ENCODE measurements around the gene NUMA1.

NUMA1 gene

DNA sequence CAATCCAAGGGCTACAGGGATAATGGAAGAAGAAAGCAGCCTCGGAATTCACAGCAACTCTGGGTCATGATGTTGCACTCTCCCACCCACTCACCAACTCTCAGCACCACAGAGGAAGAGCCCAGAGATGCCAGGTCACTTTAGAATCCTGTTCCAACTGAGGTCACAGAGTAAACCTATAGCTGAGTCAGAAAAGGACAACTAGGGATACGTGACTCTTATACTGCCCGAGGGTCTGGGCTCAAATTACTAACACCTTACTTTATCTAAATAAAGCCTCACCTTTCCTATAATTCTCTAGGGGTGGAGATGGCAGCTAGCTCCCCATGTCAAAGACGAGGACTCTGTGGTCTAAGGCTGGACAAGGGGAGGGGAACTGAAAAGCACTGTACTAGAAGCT, 57.0 kb downstream of the NUMA1 start:
- no peak for DNase-seq (ENCODE audit: low spot score)

DNA sequence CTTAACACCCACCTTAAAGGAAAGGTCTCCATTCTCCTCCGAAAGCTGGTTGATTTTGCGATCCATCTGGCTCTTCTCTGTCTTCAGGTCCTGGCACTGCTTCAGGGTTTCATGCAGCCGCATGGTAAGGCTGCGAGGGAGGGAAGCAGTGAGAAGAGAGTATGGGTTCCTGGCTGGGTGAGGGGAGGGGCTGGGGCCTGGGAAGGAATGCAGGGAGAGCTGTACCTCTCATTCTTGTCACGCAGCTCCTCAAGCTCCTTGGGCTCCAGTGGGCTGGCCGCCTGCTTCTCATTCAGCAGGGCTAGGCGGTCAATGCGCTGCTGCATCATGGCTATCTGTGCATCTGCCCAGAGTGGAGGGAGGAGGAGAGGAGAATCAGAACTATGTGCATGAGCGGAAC, 62.2 kb downstream of the NUMA1 start:
- no peak for DNase-seq (ENCODE audit: low spot score)

DNA sequence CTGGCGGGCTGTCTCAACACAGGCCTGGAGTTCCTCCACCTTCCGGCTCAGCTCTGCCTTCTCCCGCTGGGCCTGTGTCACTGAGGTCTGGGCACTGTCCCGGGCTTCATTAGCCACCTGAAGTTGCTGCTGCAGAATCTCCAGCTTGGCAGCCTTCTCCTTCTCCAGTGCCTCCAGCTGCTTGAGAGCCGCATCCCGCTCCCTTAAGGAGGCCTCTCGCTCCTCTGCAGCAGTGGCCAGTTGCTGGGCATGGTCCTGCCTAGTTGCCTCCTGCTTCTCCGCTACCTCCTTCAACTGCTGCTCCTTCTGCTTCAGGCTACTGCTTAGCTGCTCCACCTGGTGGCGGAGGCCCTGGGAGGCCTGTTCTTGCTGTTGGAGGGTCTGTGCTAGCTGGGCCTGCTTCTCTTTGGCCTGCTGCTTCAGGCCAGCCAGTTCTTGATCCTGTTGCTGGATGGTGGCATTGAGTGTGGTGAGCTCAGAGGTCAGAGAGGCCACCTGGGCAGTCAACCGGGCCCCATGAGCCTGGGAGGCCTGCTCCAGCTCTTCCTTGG, 64.8 kb downstream of the NUMA1 start:
- peak; percentile 40 for DNase-seq (ENCODE audit: low spot score)

DNA sequence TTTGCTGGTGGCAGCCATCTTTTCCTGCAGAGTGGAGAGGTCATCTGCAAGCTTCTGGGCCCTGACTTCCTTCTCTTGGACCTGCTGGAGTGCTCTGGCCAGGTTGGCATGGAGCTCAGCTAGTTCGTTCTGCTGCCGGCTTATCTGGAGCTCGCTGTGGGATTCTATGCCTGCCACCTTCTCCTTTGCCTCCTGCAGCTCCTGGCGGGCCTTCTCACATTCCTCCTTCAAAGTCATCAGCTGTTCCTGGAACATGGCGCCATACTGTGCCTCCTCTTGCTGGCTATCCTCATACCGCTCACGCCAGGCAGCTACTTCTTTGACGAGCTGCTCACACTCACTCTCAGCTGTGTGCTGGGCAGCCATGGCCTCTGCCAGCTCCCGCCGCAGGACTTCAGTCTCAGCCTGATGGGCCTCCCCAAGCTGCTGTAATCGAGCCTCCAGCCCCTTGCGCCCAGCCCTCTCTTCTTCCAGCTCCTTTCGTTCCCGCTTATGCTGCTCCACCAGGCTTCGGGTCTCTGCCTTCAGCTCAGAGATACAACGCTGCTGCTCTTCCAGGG, 65.5 kb downstream of the NUMA1 start:
- DNase-seq (ENCODE audit: low spot score): no peak

DNA sequence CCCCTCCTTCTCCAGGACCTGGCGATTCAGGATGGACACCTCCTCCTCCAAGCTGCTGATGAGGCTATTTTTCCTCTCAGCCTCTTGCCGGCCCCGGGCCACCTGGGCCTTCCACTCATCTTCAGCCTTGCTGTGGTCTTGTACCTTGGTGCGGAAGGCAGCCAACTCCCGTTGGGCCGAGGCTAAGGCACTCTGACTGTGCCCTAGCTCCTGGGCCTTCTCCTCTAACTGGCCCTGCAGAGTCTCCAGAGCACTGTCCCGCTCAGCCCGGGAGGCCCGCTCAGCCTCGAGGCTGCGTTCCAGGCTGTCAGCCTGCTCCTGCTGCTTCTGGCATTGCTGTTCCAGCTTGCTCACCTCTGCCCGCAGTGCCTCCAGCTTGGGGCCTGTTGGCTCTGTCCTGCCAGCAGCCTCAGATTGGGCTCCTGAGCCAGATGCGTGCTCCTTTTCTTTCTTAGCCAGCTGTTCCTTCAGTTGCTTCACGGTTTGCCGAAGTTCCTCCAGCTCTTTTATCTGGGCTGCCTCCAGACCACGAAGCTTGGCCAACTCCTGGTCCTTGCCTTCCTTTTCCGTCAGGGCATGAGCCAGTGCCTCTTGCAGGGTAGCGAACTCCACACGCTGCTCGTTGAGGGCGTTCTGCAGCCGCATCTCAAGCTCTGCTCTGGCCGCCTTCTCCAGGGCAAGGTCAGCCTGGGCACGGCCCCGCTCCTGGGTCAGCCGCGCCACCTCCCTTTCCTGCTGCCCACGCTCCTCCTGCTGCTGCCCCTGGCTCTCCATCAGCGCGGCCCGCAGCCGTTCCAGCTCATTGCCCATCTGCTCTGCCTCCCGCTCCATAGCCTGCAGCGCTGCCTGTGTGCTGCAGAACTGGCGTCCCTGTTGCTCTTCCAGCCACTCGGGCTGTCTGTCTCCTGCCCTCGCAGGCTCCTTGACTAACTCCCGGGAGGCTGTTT, 66.3 kb downstream of the NUMA1 start:
- DNase-seq (ENCODE audit: low spot score): no peak

DNA sequence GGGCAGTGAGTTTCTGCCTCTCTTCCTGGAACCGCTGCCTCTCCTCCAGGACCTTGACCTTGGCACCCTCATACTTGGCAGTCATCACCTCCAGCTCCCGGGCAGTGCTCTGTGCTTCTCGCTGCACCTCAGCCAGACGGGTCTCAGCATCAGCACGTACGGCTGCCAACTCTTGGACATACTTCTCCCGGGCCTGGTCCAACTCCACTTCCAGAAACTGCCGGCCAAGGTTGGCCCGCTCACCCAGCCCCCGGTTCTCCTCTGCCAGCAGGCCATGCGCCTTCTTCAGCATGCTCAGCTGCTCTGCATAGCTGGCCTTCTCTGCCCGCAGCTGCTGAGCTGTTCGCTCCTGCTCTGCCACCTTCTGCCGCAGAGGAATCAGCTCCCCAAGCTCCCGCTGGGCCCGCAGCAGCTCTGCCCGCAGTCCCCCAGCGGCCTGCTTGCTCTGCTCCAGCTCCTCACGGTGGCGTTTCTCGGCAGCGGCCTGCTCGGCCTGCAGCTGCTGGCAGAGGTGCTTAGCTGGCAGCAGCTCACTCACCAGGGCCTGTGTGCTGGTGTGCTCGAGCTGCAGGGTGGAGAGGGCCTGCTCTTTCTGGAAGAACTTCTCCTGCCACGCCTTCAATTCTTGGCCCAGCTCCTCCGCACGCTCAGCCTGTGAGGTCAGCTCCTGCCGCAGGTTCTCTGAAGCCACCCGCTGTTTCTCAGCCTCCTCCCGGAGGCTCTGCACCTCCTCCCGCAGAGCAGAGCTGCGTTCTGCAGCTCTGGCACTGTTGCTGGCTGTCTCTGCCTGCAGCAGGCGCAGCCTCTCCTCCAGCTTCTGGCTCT, 67.2 kb downstream of the NUMA1 start:
- no peak for DNase-seq (ENCODE audit: low spot score)

DNA sequence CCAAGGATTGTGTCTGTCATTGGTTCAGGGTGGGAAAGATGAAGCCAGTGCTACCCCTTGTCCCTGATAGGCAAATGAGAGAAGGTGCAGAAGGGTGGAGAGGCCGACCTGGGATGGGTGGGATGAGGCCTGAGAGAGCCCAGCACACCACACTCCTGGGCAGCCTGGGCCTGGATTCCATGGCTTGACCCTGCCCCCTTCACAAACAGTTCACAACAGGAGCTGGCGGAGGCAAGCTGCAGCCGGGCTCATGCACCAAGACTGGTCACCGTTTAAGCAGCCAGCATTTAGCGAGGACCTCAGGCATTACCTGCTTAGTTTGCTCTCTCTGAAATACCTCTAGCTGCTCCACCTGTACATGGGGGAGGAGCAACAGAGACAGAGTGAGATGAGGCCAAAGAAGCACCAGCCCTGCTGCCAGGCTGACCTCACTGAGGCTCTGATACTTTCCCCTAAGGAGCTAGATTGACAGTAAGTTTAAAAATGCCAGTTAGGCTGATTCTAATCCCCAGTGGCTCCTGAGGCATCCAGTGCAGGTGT, 68.2 kb downstream of the NUMA1 start:
- DNase-seq (ENCODE audit: low spot score): no peak

DNA sequence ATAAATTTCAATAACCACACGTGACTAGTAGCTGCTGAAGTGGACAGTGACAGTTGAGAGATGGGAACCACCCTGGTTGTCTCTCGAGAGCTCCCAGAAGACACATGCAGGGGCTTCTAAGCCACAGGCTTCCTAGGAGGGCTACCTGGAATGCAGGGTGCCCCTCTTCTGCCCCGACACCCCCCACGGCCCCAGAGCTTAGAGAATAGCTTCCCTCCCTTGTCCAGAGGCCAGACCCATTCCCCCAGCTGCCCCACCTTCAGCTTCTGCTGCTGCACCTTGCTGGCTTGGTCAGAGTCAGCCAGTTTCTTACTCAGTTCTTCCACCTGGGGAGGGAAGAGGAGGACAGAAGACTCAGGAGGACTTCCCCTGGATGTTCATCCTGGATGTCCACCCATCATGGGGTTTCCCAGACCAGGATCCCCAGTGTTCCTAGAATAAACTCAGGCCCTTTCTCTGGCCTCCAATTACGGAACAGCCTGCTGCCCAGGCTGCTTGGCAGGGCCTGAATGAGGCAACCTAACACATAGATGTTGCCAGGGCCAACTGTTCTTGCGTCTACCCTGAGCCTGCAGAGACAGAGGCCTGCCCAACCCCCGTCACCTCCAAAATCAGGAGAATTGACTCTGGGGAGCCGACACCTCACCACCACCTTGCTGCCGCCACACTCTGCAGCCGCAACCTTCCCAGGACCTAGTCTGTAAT, 69.7 kb downstream of the NUMA1 start:
- DNase-seq (ENCODE audit: low spot score): no peak

DNA sequence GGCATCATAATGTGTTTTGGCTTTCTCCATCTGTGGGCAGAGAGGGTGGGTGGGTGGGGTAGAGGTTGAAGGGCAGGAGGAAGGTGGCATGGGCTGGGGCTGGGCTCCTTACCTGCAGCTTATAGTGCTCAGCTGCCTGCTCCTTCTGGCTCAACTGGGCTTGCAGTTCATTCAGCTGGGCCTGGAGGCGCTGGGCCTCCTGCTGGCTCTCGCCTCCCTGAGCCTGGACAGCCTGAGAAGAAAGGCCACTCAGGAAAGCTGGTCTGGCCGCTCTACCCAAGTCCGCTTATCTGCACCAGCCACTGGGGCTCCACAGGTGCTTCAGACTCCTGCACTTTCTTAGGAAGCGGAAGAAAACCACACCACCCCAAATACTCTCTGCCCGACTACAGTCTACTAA, 71.2 kb downstream of the NUMA1 start:
- DNase-seq (ENCODE audit: low spot score): no peak

DNA sequence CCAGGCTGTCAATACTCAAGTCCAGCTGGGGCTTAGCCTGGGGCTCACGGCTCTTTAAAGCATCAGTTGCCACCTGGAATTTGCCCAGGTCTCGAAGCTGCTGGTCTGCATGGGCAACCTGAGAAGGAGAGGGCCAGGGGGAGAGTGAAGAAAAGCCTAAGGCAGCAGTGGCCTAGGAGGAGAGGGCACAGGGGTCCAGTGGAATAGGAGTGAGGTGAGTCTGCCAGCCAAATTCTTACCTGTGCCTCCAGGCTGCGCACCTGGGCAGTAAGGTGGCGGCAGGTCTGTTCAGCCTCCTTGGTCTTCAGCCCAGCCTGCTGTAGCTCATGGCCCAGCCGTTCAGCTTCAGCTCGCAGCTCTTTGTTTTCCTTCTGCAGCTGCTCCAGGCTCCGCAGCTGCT, 71.6 kb downstream of the NUMA1 start:
- no peak for DNase-seq (ENCODE audit: low spot score)

DNA sequence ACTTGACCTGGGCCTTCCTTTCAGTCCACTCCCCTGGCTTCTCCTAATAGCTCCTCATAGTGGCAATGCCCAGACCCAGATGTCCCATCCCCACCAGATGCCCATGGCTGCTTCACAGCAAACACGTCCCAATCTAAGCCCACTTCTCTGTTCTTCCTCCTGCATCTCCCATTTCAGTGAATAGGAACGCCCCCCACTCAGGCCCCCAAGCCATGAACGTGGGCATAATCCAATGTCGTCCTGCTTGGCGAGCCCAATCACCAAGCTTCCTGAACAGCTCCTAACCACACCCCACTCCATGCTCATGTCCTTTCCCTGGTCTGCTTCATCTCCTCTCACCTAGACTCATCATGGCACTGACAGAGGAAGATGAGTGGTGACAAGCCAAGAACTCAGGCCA, 72.8 kb downstream of the NUMA1 start:
- no peak for DNase-seq (ENCODE audit: low spot score)

DNA sequence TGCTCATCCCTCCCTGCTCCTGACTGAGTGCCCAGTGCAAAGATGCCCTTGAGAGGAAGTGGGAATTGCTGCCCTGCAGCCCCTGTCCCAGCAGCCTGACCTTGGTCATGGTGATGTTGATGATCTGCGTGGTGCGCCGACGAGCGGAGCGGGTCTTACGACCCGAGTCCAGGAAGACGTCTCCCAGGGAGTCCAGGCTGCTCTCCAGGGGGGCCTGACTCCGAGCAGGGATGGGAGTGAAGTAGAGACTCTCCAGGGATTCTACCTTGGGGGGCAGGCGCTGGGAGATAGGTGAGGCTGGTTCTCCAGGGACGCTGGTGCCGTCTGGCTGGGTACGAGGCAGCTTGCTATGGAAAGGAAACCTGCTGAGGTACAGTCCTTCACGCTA, 73.3 kb downstream of the NUMA1 start:
- no peak for DNase-seq (ENCODE audit: low spot score)

DNA sequence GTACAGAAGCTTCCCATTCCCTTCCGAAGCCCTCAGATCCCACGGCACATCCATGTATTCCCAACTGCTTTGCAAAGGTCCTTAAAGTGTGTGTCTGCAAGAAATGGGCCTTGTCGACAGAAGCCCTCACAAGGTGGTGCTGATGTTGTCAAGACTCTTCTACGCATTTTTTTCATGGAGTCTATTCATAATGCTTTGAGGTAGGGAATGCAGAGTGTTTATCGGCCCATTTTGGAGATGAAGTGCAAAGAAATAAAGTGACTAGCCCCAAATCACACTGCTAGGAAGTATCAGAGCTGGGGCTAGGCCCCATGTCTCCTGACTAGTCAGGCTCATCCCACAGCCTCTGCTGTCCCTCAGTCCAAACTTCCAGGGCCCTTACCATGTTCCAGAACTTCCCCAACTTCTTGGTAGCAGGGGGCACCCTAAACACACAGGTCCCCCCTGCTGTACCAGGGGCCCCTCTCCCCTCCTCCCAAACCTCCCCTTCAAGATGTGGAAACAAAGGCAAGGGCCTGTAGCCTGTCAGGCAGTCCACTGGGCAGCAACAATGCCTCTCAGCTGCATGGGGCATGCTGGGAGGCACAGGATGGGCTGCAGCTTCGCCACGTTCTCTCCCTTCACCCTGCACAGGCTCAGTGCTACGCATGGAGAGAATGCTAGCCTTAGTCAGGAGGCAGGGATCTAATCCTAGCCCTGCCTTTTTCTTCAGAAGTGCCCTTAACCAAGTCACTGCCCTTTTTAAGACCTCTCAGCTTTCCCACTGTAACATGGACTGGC, 73.8 kb downstream of the NUMA1 start:
- DNase-seq (ENCODE audit: low spot score): no peak

DNA sequence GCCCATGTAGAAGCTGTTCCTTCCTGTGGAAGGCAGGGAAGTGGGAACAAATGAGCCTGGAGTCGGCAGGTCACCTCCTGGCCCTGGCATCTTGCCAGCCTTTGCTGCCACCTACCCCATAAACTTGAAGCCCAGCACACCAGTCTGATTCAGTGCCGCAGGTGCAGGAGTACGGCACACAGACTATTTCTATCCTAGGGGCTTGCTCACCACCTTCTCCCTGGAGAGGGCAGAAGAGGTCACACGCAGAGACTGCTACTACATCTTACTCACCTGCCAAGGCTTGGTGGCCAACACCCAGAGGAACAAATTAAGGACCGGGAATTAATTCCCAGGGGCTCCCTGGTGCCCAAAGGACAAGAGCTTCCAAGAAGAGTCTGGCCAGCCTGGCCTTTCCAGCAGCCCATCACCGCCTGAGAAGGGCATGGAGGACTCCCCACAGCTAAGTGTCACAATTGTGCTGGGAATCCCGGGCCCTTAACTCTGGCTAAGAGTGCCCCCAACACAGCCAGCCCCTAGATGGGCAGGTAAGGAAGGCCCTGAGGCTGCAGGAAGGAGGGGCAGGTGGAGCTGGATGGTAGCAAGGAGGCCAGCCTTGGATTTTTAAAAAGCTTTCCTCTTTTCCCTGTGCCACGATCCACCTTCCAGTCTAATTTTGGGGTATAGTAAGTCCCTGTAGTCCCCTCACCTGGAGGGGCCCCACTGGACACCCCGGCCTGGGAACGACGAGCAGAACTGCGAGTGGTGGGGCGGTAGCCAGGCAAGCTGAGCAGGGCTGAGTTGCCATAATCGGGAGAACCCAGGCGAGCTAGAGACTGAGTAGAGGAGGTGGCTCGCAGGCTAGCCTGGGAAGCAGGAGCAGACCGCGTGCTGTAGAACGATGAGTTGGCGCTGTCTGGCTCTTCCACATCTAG, 74.7 kb downstream of the NUMA1 start:
- no peak for DNase-seq (ENCODE audit: low spot score)

DNA sequence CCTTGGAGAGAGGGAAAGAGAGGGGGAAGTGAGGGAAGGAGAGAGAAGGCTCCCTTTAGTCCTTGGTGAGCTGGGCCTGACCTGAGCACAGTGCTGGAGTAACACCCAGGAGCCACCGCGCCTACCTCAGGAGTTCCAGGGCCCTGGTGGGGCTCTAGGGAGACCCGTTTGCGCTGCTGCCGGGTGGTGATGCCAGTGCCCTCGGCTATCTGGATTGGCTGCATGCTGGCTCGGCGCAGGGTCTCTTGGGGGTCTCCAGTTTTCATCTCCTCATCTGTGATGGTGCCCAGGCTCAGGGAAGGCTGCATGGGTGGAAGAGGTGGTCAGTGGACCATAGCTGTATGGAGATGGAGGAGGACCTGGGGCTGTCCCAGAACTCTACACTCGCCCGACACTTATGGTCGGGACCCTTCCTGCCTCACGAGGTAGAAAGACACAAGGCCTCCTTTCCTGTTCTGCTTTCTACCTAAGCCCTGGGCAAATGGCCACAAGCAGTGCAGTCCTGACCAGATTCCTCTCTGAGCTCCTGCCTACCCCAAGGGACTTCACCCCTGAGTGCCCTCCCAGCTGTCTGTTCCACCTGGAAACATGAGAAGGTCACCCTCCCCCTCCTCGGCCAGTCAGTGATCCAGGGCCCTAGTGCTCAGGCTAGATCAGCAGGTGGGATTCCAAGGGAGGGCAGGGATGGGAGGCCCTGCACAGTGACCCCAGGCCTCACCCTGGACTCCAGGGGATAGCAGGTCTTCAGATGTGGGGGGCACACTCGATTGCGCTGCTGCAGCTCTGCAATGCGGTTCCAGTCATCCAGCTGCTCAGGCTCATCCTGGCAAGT, 75.6 kb downstream of the NUMA1 start:
- DNase-seq (ENCODE audit: low spot score): no peak

DNA sequence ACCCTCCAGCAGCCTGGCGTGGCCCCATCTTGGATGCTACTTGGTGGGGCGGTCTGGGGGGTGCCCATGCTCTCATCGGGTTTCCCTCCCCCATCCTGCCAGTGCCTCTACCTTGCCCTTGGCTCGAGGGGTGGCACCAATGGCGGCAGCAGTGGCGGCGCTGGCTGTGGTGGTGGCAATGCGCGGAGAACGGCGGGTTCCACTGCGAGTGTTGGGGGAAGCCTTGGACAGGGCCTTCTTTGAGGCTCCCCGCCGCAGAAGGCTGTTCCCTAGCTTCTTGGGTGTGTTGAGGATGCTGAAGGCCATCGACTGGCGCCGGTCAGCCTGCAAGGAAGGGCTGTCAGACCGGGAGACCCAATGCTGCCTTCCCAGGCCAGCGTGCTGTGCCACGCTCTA, 76.6 kb downstream of the NUMA1 start:
- DNase-seq (ENCODE audit: low spot score): no peak

DNA sequence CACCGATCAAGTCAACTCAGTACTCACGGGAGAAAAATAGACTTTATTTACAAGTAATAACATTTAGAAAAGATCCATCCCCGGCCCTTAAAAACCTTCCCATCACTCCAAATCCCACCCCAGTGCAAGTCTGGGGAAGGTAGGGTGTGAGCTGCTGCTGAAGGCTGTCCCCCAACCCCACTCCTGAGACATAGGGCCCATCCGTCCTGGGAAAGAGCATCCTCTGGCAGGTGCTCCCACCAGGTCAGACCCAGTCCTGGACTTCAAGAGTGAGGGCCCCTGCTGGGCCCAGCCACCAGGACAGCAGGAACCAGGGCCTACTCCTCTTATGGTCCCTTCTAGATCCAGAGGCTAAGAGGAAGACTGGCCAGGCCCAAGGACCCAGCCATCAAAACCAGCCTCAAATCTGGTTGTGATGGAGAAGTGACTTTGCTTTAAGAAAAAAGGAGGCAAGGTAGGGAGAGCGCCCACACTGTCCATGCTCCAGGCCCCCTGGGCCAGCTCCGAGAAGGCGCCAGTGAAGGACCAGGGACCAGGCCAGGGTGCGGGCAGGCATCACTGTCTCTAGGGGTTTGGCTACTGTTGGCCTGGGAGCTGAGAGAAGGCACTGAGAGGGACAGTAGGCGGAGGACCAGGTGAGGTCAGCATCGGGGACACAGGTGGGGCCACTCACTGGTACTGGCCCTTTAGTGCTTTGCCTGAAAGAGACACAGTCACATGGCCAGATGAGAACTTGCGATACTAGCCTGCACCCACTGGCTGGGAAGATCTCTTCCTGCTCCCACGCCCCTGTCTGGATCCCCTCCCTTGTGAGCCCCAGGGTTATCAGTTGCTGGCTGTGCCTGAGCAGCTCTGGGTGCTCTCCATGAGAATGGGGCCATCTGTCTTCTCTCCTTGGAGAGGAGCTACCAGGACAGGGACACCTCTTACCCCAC, 77.2 kb downstream of the NUMA1 start:
- no peak for DNase-seq (ENCODE audit: low spot score)

Measured in HuH-7 (cell line).